Stimulated activated CD8-positive, alpha-beta memory T cell treated with anti-CD3 and anti-CD28 coated beads, Interleukin-7, amount 100 ng/mL, for 4 hours (primary cell): ENCODE measurements around the gene TM4SF20.
"Not testable (repeated sequence)": the region's sequence is repeated elsewhere in the genome, so short reads cannot be mapped to it uniquely, and the experiment has no call there.

Experiments
- DNase-seq, 2 donors: peaks; one replicate each; pipeline ENCODE4 v3.0.0-alpha.2; 2020; ENCODE audit warnings: low read depth in 2 of 2

TM4SF20 gene

GRCh38 chr2:227398684-227399670 is 19.9 kb upstream of the TM4SF20 start:
- no peak for DNase-seq

- DNase-seq: no peak
Measured at GRCh38 chr2:227397562-227397961, 18.5 kb upstream of the TM4SF20 start.

- no peak for DNase-seq
Measured at GRCh38 chr2:227395556-227395955, 16.4 kb upstream of the TM4SF20 start.

- no peak for DNase-seq
Measured at GRCh38 chr2:227394401-227394800, 15.3 kb upstream of the TM4SF20 start.

GRCh38 chr2:227390468-227391256 is 11.6 kb upstream of the TM4SF20 start:
- no peak for DNase-seq

GRCh38 chr2:227389661-227390060 is 10.6 kb upstream of the TM4SF20 start:
- no peak for DNase-seq

GRCh38 chr2:227389231-227389630 is 10.1 kb upstream of the TM4SF20 start:
- no peak for DNase-seq

GRCh38 chr2:227388537-227389011 is 9.5 kb upstream of the TM4SF20 start:
- DNase-seq: no peak

- DNase-seq: not testable (repeated sequence)
Measured at GRCh38 chr2:227387583-227387982, 8.5 kb upstream of the TM4SF20 start, which contains the start of gene SCYGR1. SCYGR1 (minus strand) TSS chr2:227387949; CDS start chr2:227387949, 0 bp downstream.

- DNase-seq: no peak
Measured at GRCh38 chr2:227386630-227387029, 7.5 kb upstream of the TM4SF20 start.

GRCh38 chr2:227383686-227384085 is 4.6 kb upstream of the TM4SF20 start:
- no peak for DNase-seq

- peak; percentile 6 to 24 for DNase-seq
Measured at GRCh38 chr2:227382241-227382835, 3.2 kb upstream of the TM4SF20 start.

GRCh38 chr2:227378371-227378782 is 729 bp downstream of the TM4SF20 start:
- DNase-seq: no peak

- no peak for DNase-seq
Measured at GRCh38 chr2:227377467-227378351, 1.4 kb downstream of the TM4SF20 start.

GRCh38 chr2:227376656-227377396 is 2.3 kb downstream of the TM4SF20 start:
- no peak for DNase-seq

GRCh38 chr2:227374158-227374557 is 4.9 kb downstream of the TM4SF20 start:
- DNase-seq: peak; percentile 5 to 15

- DNase-seq: no peak
Measured at GRCh38 chr2:227373389-227373788, 5.7 kb downstream of the TM4SF20 start.

- DNase-seq: no peak
Measured at GRCh38 chr2:227370791-227371312, 8.3 kb downstream of the TM4SF20 start.

GRCh38 chr2:227370092-227370491 is 9.0 kb downstream of the TM4SF20 start:
- no peak for DNase-seq

GRCh38 chr2:227368574-227368973 is 10.5 kb downstream of the TM4SF20 start:
- DNase-seq: no peak
